Measurements from ENCODE around the gene TNFRSF11A.

DNA sequence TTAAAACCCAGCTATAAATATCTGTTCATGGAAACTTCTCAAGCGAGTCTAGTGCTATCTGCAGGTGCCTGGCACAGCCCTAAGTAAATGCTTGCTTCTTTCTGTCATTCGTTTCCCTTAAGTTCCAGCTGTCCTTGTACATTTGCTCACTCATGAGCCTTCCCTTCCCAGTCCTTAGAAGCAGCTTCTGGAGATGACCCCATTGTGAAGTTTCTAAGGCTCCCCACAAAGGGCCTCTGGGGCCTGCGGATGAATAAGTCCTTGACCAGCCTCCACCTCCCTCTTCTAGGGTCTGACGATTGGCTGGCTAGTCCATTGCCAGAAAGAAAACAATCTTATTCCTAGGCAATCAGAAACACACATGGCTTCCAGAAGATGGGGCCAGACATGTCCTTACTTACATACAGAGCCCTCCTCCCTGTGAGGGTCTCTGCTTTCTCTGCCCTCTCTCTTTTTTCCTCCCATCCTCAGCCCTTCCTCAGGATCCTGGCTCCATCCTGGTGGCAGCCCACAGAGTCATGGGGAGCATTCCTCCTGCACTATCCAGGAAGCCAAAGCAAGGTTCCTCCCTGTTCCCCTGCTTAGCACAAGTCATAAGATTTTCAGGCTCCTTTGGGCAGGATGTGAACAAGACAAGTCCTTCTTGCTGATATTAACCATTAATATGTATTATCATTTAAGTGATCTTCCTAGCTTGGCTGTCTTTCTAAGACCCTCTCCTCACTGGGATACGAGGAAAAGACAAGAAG, 87.3 kb downstream of the TNFRSF11A start:
- TF ChIP-seq POLR2A (IDR thresholded peaks at IDR 0.05) = no peak
- TF ChIP-seq, protein P1, sequence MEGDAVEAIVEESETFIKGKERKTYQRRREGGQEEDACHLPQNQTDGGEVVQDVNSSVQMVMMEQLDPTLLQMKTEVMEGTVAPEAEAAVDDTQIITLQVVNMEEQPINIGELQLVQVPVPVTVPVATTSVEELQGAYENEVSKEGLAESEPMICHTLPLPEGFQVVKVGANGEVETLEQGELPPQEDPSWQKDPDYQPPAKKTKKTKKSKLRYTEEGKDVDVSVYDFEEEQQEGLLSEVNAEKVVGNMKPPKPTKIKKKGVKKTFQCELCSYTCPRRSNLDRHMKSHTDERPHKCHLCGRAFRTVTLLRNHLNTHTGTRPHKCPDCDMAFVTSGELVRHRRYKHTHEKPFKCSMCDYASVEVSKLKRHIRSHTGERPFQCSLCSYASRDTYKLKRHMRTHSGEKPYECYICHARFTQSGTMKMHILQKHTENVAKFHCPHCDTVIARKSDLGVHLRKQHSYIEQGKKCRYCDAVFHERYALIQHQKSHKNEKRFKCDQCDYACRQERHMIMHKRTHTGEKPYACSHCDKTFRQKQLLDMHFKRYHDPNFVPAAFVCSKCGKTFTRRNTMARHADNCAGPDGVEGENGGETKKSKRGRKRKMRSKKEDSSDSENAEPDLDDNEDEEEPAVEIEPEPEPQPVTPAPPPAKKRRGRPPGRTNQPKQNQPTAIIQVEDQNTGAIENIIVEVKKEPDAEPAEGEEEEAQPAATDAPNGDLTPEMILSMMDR (IDR thresholded peaks at IDR 0.05) = no peak
